OCI-LY3 (cell line): ENCODE data around the gene GPR156.
A peak's percentile ranks its signal among the peaks of the same experiment; 100 is the strongest.

ENCODE experiments used
- H2AFZ ChIP-seq: fragments of 200-600, 300-600 bp; shearing (Covaris generic); 2 replicates; pipeline ENCODE4 v1.6.0; 2014; ENCODE audit warnings: antibody characterized with exemption, low read depth, low read length
- H3K27ac ChIP-seq: fragments of 200-600, 300-600 bp; sonication (generic); 2 replicates; pipeline ENCODE4 v1.5.1; 2014; ENCODE audit warnings: mild to moderate bottlenecking, low read length, moderate library complexity, mixed read lengths
- H3K27me3 ChIP-seq: fragments of 200-600, 300-600 bp; sonication (generic); 2 replicates; pipeline ENCODE4 v1.6.1; 2014; ENCODE audit warnings: low read depth, low read length, mixed read lengths
- H3K36me3 ChIP-seq: fragments of 200-600, 300-600 bp; sonication (generic); replicated peaks from 2 replicates; pipeline ENCODE3; 2014; ENCODE audit warnings: low read depth, low read length, mixed read lengths
- H3K4me1 ChIP-seq: fragments of 300-600, 200-600 bp; sonication (generic); 2 replicates; pipeline ENCODE4 v1.6.1; 2014; ENCODE audit warnings: low read length, mixed read lengths
- H3K4me2 ChIP-seq: fragments of 200-600, 300-600 bp; sonication (generic); 2 replicates; pipeline ENCODE4 v1.6.1; 2014; ENCODE audit warnings: low read length, mixed read lengths
- H3K4me3 ChIP-seq: fragments of 300-600, 200-600 bp; sonication (generic); 2 replicates; pipeline ENCODE4 v1.5.1; 2014; ENCODE audit warnings: antibody characterized with exemption, mild to moderate bottlenecking, low read length, moderate library complexity
- H3K79me2 ChIP-seq: fragments of 300-600, 200-600 bp; shearing (Covaris generic); 2 replicates; pipeline ENCODE4 v1.6.1; 2014; ENCODE audit warnings: mild to moderate bottlenecking, low read length, mixed read lengths
- H3K9ac ChIP-seq: fragments of 300-600, 200-600 bp; shearing (Covaris generic); 2 replicates; pipeline ENCODE4 v1.6.0; 2014; ENCODE audit warnings: mild to moderate bottlenecking, low read length, moderate library complexity
- H3K9me3 ChIP-seq: fragments of 200-600, 300-600 bp; shearing (Covaris generic); 2 replicates; pipeline ENCODE4 v1.6.1; 2014; ENCODE audit warnings: low read length, mixed read lengths; ENCODE audit not compliant: insufficient read depth
- H4K20me1 ChIP-seq: fragments of 200-600, 300-600 bp; sonication (generic); 2 replicates; pipeline ENCODE4 v1.6.1; 2016; ENCODE audit warnings: low read length, mixed read lengths; ENCODE audit not compliant: insufficient read depth
- EZH2phosphoT487 ChIP-seq: fragments of 200-600 bp; shearing (Covaris generic); IDR thresholded peaks from 2 replicates; pipeline ENCODE4 v1.6.1; 2018; ENCODE audit warnings: antibody characterized with exemption, mixed run types, low read depth
- TF ChIP-seq, protein P1 (sequence below): fragments of 200-600, 300-600 bp; sonication (generic); IDR thresholded peaks from 2 replicates; pipeline ENCODE4 v1.5.1; 2014; ENCODE audit warnings: antibody characterized with exemption, low read length, low read depth

Gene GPR156

DNA sequence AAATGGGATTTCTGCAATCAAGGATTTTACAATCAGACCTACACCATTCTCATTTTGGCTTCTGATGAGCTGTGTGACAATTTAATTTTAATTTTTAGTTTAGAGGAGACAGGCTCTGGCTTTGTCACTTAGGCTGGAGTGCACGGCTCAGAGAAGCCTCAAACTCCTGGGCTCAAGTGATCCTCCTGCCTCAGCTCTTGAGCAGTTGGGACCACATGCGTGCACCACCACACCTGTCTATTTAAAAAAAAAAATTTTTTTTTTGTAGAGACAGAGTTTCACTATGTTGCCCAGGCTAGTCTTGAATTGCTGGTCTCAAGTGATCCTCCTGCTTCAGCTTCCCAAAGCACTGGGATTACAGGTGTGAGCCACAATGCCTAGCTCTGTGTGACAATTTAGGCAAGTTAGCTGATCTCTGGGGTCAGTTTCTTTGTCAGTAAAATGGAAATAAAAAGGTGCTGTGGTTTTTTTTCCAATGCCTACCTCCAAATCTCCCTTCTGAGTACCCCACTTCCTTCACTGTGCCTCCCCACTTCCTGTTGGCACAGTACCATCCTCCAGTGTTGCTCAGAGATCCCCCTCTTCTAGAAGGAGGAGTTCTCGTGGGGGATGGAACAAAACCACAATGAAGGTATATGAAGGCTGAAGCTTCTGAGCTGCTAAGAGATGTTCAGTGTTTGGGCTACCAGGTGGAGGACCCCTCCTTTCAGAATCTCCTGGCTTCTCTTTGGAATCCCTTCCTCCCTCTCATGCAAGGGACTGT, 136.7 kb downstream of the GPR156 start:
- peak overlapping the region; percentile 45; the same call in 1 of the 2 replicates for H2AFZ ChIP-seq
- H3K36me3 ChIP-seq: no peaks in the 10 kb centered on the region
- H3K4me3 ChIP-seq: no peak overlapping the region
- H3K4me1 ChIP-seq: peaks cover 20% of the 10 kb centered on the region
- H3K27ac ChIP-seq: no peak overlapping the region
- H3K27me3 ChIP-seq: no peaks in the 10 kb centered on the region
- no peak overlapping the region for H3K9ac ChIP-seq
- no peaks in the 10 kb centered on the region for H3K9me3 ChIP-seq
- TF ChIP-seq EZH2phosphoT487: no peak
- TF ChIP-seq, protein P1, sequence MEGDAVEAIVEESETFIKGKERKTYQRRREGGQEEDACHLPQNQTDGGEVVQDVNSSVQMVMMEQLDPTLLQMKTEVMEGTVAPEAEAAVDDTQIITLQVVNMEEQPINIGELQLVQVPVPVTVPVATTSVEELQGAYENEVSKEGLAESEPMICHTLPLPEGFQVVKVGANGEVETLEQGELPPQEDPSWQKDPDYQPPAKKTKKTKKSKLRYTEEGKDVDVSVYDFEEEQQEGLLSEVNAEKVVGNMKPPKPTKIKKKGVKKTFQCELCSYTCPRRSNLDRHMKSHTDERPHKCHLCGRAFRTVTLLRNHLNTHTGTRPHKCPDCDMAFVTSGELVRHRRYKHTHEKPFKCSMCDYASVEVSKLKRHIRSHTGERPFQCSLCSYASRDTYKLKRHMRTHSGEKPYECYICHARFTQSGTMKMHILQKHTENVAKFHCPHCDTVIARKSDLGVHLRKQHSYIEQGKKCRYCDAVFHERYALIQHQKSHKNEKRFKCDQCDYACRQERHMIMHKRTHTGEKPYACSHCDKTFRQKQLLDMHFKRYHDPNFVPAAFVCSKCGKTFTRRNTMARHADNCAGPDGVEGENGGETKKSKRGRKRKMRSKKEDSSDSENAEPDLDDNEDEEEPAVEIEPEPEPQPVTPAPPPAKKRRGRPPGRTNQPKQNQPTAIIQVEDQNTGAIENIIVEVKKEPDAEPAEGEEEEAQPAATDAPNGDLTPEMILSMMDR: no peak
- H3K4me2 ChIP-seq: peak overlapping the region; percentile 23; the same call in 1 of the 2 replicates
- H3K79me2 ChIP-seq: no peaks in the 10 kb centered on the region
- H4K20me1 ChIP-seq: no peaks in the 10 kb centered on the region

DNA sequence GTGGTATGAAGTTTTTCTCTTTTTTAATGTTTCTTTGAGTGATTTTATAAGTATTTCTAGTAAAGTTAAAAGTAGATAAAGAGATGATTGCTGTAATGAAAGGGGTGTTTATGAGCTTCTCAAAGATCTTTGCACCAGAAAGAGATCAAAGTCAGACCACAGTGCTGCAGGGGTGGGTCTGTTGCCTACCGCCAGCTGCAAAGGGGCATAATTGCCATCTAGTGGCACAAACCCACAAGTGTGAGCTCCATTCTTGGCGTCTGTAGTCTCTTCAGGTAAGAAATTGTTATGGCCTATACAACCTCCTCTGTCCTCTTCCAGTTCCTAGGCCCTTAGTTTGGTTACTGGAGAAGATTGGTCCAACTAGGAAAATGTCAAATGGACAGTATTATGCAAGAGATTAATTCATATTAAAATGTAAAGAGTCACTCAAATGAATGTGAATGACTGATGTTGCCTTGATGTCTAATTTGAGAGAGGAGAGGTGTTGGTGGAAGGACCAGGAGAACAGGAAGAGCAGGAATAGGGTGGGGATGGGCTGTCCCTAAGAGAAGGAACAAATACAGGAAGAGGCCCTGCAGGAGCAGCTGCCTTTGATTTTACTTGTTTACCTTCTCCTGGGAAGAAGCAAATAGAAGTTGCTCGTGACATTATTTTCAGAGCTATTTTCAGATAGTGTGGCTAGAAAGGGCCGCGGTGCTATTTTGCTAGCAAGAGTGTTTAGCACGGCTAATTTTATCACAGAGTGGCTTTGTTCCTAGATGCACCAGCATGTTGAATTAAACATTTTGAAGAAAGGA, 137.8 kb downstream of the GPR156 start:
- Histone ChIP-seq H3K4me3 (no peak overlapping the region), H3K9ac (no peak overlapping the region), H3K36me3 (no peaks in the 10 kb centered on the region), H3K4me2 (no peak overlapping the region), H3K27ac (no peak overlapping the region), H3K9me3 (no peaks in the 10 kb centered on the region), H3K79me2 (no peaks in the 10 kb centered on the region), H4K20me1 (no peaks in the 10 kb centered on the region), H3K4me1 (peaks cover 20% of the 10 kb centered on the region), H3K27me3 (no peaks in the 10 kb centered on the region), H2AFZ (no peak overlapping the region)
- no peak for TF ChIP-seq EZH2phosphoT487
- TF ChIP-seq, protein P1: peak; percentile 68

DNA sequence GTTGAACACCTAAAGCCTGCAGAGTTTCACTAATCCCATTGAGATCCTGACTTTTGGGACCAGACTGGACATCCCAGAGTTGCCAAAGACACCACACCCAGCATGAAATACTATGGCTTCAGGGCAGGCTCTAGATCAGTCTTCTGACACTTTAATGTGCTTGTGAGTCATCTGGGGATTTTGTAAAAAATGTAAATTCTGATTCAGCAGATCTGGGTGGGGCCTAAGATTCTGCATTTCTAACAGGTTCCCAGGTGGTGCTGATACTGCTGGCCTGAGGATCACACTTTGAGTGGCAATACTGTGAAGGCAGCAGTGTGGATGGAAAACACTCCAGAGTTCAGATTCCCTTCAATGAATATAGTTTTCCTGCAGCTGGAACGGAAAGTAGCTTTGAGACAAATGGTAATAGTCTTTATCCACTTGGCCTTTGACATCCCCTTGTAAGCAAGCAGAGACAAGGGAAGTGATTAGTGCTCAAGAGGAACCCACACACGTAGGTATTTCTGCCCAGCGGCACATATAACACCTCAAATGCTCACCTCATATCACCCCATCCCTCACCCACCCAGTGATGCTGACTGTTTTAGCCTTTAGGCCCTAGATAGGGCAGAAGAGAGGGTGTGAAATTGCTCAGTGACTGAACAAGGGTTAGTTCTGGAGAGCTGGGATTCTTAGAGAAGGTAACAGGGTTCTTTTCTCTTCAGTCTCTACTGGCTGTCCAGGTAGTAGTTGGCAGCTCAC, 139.3 kb downstream of the GPR156 start:
- H4K20me1 ChIP-seq: no peaks in the 10 kb centered on the region
- no peak overlapping the region; the same call in 1 of the 2 replicates for H3K9ac ChIP-seq
- H3K4me1 ChIP-seq: peaks cover 20% of the 10 kb centered on the region
- no peak overlapping the region for H3K4me3 ChIP-seq
- peak overlapping the region; percentile 41; the same call in 1 of the 2 replicates for H2AFZ ChIP-seq
- peak overlapping the region; percentile 36 for H3K4me2 ChIP-seq
- no peak for TF ChIP-seq EZH2phosphoT487
- TF ChIP-seq, protein P1: no peak
- 0 out of 2 replicates have a peak overlapping the region, but pooled peaks have one; percentile 6 for H3K27ac ChIP-seq
- H3K27me3 ChIP-seq: no peaks in the 10 kb centered on the region
- H3K79me2 ChIP-seq: no peaks in the 10 kb centered on the region
- no peaks in the 10 kb centered on the region for H3K36me3 ChIP-seq
- no peaks in the 10 kb centered on the region for H3K9me3 ChIP-seq

DNA sequence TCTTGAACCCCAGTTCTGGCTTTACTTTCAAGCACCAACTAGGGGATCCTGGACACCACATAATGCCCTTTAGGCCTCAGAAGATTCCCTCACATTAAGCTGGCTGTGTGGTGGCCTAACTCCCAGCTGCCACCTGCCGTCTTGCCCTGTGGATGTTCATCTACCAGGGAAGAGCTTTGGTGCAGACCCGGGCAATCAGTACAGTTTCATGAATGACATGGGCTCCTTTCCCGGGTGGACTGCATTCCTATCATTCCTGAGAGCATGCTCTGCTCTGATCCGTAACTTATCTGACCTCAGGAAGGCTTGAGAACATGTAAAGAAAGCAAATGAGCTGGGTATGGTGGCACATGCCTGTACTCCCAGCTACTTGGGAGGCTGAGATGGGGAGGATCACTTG, 140.8 kb downstream of the GPR156 start:
- H3K9me3 ChIP-seq: no peaks in the 10 kb centered on the region

More for the DNA sequence above, 140.8 kb downstream of the GPR156 start:
- H3K4me1 ChIP-seq: peaks cover 20% of the 10 kb centered on the region
- H3K36me3 ChIP-seq: no peaks in the 10 kb centered on the region
- H3K27me3 ChIP-seq: no peaks in the 10 kb centered on the region
- no peak overlapping the region for H3K4me2 ChIP-seq
- no peak overlapping the region for H3K9ac ChIP-seq
- H4K20me1 ChIP-seq: no peaks in the 10 kb centered on the region
- H2AFZ ChIP-seq: no peak overlapping the region
- H3K79me2 ChIP-seq: no peaks in the 10 kb centered on the region
- H3K27ac ChIP-seq: no peak overlapping the region
- H3K4me3 ChIP-seq: no peak overlapping the region
- TF ChIP-seq EZH2phosphoT487: no peak
- TF ChIP-seq, protein P1: no peak
